IPS-20b (cell line): ENCODE measurements around the gene ZNF768.

ENCODE experiments used
- H3K27ac ChIP-seq: one replicate; pipeline ENCODE4 v1.5.1; 2013; ENCODE audit warnings: low read length
- H3K27me3 ChIP-seq: 2 replicates; pipeline ENCODE4 v1.6.1; 2013; ENCODE audit warnings: mild to moderate bottlenecking, low read length, inconsistent platforms; ENCODE audit not compliant: insufficient read depth
- H3K36me3 ChIP-seq: 2 replicates; pipeline ENCODE4 v1.6.1; 2013; ENCODE audit warnings: low read depth, mild to moderate bottlenecking, inconsistent platforms, low read length, moderate library complexity; ENCODE audit not compliant: insufficient read depth
- H3K4me1 ChIP-seq: 2 replicates; pipeline ENCODE4 v1.6.1; 2013; ENCODE audit warnings: mild to moderate bottlenecking, control low read depth, inconsistent platforms, low read length, moderate library complexity; ENCODE audit not compliant: insufficient read depth
- H3K4me3 ChIP-seq: 2 replicates; pipeline ENCODE4 v1.5.1; 2013; ENCODE audit warnings: mild to moderate bottlenecking, low read length, inconsistent platforms
- H3K9ac ChIP-seq: 2 replicates; pipeline ENCODE4 v1.6.1; 2013; ENCODE audit warnings: low read depth, mild to moderate bottlenecking, inconsistent platforms, low read length, moderate library complexity
- H3K9me3 ChIP-seq: 2 replicates; pipeline ENCODE4 v1.6.1; 2013; ENCODE audit warnings: mild to moderate bottlenecking, low read depth, low read length, inconsistent platforms; ENCODE audit not compliant: insufficient read depth

ZNF768 gene

GRCh38 chr16:30526137-30526822 is at the start of gene ZNF768:
Gene ZNF768, minus strand, starts transcription at chr16:30526566. Its CDS starts 153 bp downstream, at chr16:30526413.
- H3K36me3 ChIP-seq = peaks cover 11% of the 10 kb centered on the region; the same call in 1 of the 2 replicates
- peak within 1 kb of the TSS; percentile 93 for H3K9ac ChIP-seq
- peak within 1 kb of the TSS; percentile 89 for H3K4me3 ChIP-seq
- H3K27ac ChIP-seq = peak within 1 kb of the TSS; percentile 96
- no peaks in the 10 kb centered on the region for H3K9me3 ChIP-seq
- no peaks in the 10 kb centered on the region for H3K27me3 ChIP-seq
- H3K4me1 ChIP-seq = peaks cover 4% of the 10 kb centered on the region; the same call in 1 of the 2 replicates

GRCh38 chr16:30574678-30575077 is 48.3 kb upstream of the ZNF768 start:
- Histone ChIP-seq H3K27me3 (no peaks in the 10 kb centered on the region), H3K9ac (no peak overlapping the region), H3K9me3 (no peaks in the 10 kb centered on the region), H3K4me1 (peaks cover 3% of the 10 kb centered on the region), H3K4me3 (no peak overlapping the region), H3K27ac (no peak overlapping the region), H3K36me3 (peaks cover 14% of the 10 kb centered on the region; the same call in 1 of the 2 replicates)

- Histone ChIP-seq H3K27me3 (no peaks in the 10 kb centered on the region), H3K4me3 (peak within 1 kb of the TSS; percentile 80), H3K27ac (peak within 1 kb of the TSS; percentile 96), H3K4me1 (peaks cover 3% of the 10 kb centered on the region), H3K9me3 (no peaks in the 10 kb centered on the region), H3K36me3 (no peaks in the 10 kb centered on the region), H3K9ac (peak within 1 kb of the TSS; percentile 88; the same call in 1 of the 2 replicates)
Measured at GRCh38 chr16:30571445-30572322, 45.3 kb upstream of the ZNF768 start, which contains the start of gene ZNF688. Gene ZNF688, minus strand, starts transcription at chr16:30571714. Its CDS starts 85 bp downstream, at chr16:30571629.

- peaks cover 3% of the 10 kb centered on the region for H3K4me1 ChIP-seq
- no peaks in the 10 kb centered on the region for H3K27me3 ChIP-seq
- H3K9me3 ChIP-seq = no peaks in the 10 kb centered on the region
- H3K27ac ChIP-seq = peak overlapping the region; percentile 96
- peak overlapping the region; percentile 88; the same call in 1 of the 2 replicates for H3K9ac ChIP-seq
- no peaks in the 10 kb centered on the region for H3K36me3 ChIP-seq
- peak overlapping the region; percentile 80 for H3K4me3 ChIP-seq
Measured at GRCh38 chr16:30570636-30571444, 44.5 kb upstream of the ZNF768 start.

GRCh38 chr16:30569746-30570635 is 43.6 kb upstream of the ZNF768 start:
- H3K27ac ChIP-seq = no peak overlapping the region
- H3K4me3 ChIP-seq = no peak overlapping the region
- H3K9me3 ChIP-seq = no peaks in the 10 kb centered on the region
- H3K9ac ChIP-seq = no peak overlapping the region
- H3K36me3 ChIP-seq = no peaks in the 10 kb centered on the region
- peaks cover 3% of the 10 kb centered on the region for H3K4me1 ChIP-seq
- no peaks in the 10 kb centered on the region for H3K27me3 ChIP-seq

GRCh38 chr16:30569281-30569680 is 42.9 kb upstream of the ZNF768 start:
- H3K4me1 ChIP-seq = peaks cover 3% of the 10 kb centered on the region
- H3K27me3 ChIP-seq = no peaks in the 10 kb centered on the region
- H3K4me3 ChIP-seq = no peak overlapping the region
- no peak overlapping the region for H3K9ac ChIP-seq
- H3K27ac ChIP-seq = no peak overlapping the region
- no peaks in the 10 kb centered on the region for H3K36me3 ChIP-seq
- no peaks in the 10 kb centered on the region for H3K9me3 ChIP-seq

GRCh38 chr16:30567991-30568638 is 41.7 kb upstream of the ZNF768 start:
- Histone ChIP-seq H3K36me3 (no peaks in the 10 kb centered on the region), H3K27me3 (no peaks in the 10 kb centered on the region), H3K4me1 (peaks cover 3% of the 10 kb centered on the region), H3K9me3 (no peaks in the 10 kb centered on the region), H3K4me3 (no peak overlapping the region), H3K9ac (no peak overlapping the region), H3K27ac (no peak overlapping the region)

- Histone ChIP-seq H3K9ac (no peak overlapping the region), H3K27me3 (no peaks in the 10 kb centered on the region), H3K36me3 (no peaks in the 10 kb centered on the region), H3K27ac (no peak overlapping the region), H3K9me3 (no peaks in the 10 kb centered on the region), H3K4me3 (no peak overlapping the region), H3K4me1 (peaks cover 3% of the 10 kb centered on the region)
Measured at GRCh38 chr16:30567160-30567990, 41.0 kb upstream of the ZNF768 start.

- no peak overlapping the region for H3K4me3 ChIP-seq
- no peaks in the 10 kb centered on the region for H3K9me3 ChIP-seq
- no peaks in the 10 kb centered on the region for H3K27me3 ChIP-seq
- H3K4me1 ChIP-seq = peaks cover 3% of the 10 kb centered on the region
- no peak overlapping the region for H3K9ac ChIP-seq
- no peaks in the 10 kb centered on the region for H3K36me3 ChIP-seq
- H3K27ac ChIP-seq = no peak overlapping the region
Measured at GRCh38 chr16:30566531-30566930, 40.2 kb upstream of the ZNF768 start.

GRCh38 chr16:30565984-30566383 is 39.6 kb upstream of the ZNF768 start:
- no peaks in the 10 kb centered on the region for H3K27me3 ChIP-seq

More at GRCh38 chr16:30565984-30566383, 39.6 kb upstream of the ZNF768 start:
- Histone ChIP-seq H3K4me1 (peaks cover 5% of the 10 kb centered on the region), H3K9me3 (no peaks in the 10 kb centered on the region), H3K27ac (no peak overlapping the region), H3K4me3 (no peak overlapping the region), H3K9ac (no peak overlapping the region), H3K36me3 (no peaks in the 10 kb centered on the region)
